B cell (primary cell): ENCODE data around the gene PLEKHN1. TPM values are rescaled to one million over a fixed set of nuclear protein-coding genes. Genes with fewer than 3 reads are reported as not detected.
"Not testable (repeated sequence)": the region's sequence is repeated elsewhere in the genome, so short reads cannot be mapped to it uniquely, and the experiment has no call there.

Source experiments
- ATAC-seq: fragments of 200-7000 bp; cut with Tn5 transposase; one replicate; pipeline ENCODE4 v1.10.0; 2021; ENCODE audit warnings: low read depth, mild to moderate bottlenecking, moderate number of reproducible peaks, moderate library complexity
- CTCF ChIA-PET: fragments of 350-600 bp; sonication (Branson Sonifier 250); formaldehyde crosslinking; loops from one replicate; lab custom pipeline; 2021; ENCODE audit warnings: antibody characterized with exemption, inconsistent platforms; lab: Charles Lee
- POLR2A ChIA-PET: fragments of 350-600 bp; sonication (Branson Sonifier 250); formaldehyde crosslinking; loops from one replicate; lab custom pipeline; 2021; ENCODE audit warnings: antibody characterized with exemption; lab: Charles Lee
- DNase-seq: peaks from one replicate; pipeline ENCODE4 v3.0.0; 2013
- H2AFZ ChIP-seq: 2 replicates; pipeline ENCODE4 v1.6.1; 2012; ENCODE audit warnings: mild to moderate bottlenecking, low read depth, low read length; ENCODE audit not compliant: insufficient read depth, poor library complexity, severe bottlenecking
- H3K27ac ChIP-seq, 2 donors: 1 replicate in 1 of 2; 2 replicates in 1 of 2; pipeline ENCODE4 v1.5.1; 2012 to 2013; ENCODE audit warnings: low read length in 2 of 2, mild to moderate bottlenecking in 2 of 2, moderate library complexity in 1 of 2
- H3K27me3 ChIP-seq, 4 experiments: fragments of 200-600 bp in 1 of 4; sonication (generic) in 1 of 4; replicated peaks in 1 of 4; 1 replicate in 2 of 4; 2 replicates in 2 of 4; pipeline versions ENCODE4 v1.6.1 to v1.7.0; 2013 to 2016; ENCODE audit warnings: low read length in 3 of 4, mild to moderate bottlenecking in 2 of 4, mixed read lengths in 1 of 4, moderate library complexity in 1 of 4; ENCODE audit not compliant: insufficient read depth in 4 of 4, control insufficient read depth in 3 of 4; ENCODE audit errors: control extremely low read depth in 1 of 4
- H3K36me3 ChIP-seq, 2 experiments: replicated peaks in 1 of 2; 1 replicate in 1 of 2; 2 replicates in 1 of 2; pipeline versions ENCODE4 v1.6.1 to v1.7.1; 2013; ENCODE audit warnings: low read length in 1 of 2; ENCODE audit not compliant: insufficient read depth in 2 of 2, control insufficient read depth in 1 of 2; ENCODE audit errors: control extremely low read depth in 1 of 2, extremely low read depth in 1 of 2
- H3K4me1 ChIP-seq, 2 donors: fragments of 200-600 bp in 1 of 2; sonication (generic) in 1 of 2; 1 replicate in 1 of 2; 2 replicates in 1 of 2; pipeline versions ENCODE4 v1.5.1 to v1.6.1; 2013 to 2017; ENCODE audit warnings: low read length in 2 of 2; ENCODE audit not compliant: control insufficient read depth in 2 of 2, insufficient read depth in 2 of 2
- H3K4me2 ChIP-seq: replicated peaks from 2 replicates; pipeline ENCODE3; 2012; ENCODE audit warnings: mild to moderate bottlenecking, low read depth, low read length; ENCODE audit not compliant: poor library complexity, severe bottlenecking
- H3K4me3 ChIP-seq, 5 experiments: fragments of 200-600 bp in 1 of 5; sonication (generic) in 1 of 5; 1 replicate in 3 of 5; 2 replicates in 2 of 5; pipeline versions ENCODE4 v1.5.1 to v1.7.0; 2011 to 2016; ENCODE audit warnings: low read length in 4 of 5, mild to moderate bottlenecking in 4 of 5, low read depth in 2 of 5, control low read depth in 1 of 5, moderate library complexity in 1 of 5; ENCODE audit not compliant: insufficient read depth in 1 of 5; ENCODE audit errors: control extremely low read depth in 1 of 5, extremely low read depth in 1 of 5
- H3K79me2 ChIP-seq: fragments of 200-600 bp; sonication (generic); one replicate; pipeline ENCODE4 v1.6.0; 2016; ENCODE audit warnings: low read length; ENCODE audit not compliant: control insufficient read depth, insufficient read depth
- H3K9ac ChIP-seq: fragments of 200-600 bp; sonication (generic); 2 replicates; pipeline ENCODE4 v1.6.1; 2017; ENCODE audit warnings: mild to moderate bottlenecking, low read length, moderate library complexity
- H3K9me3 ChIP-seq, 3 donors: one replicate each; pipeline versions ENCODE4 v1.6.1 to v1.7.1; 2013; ENCODE audit warnings: low read length in 2 of 3; ENCODE audit not compliant: control insufficient read depth in 2 of 3, insufficient read depth in 1 of 3; ENCODE audit errors: control extremely low read depth in 1 of 3
- H4K20me1 ChIP-seq: 2 replicates; pipeline ENCODE4 v1.6.0; 2012; ENCODE audit warnings: mild to moderate bottlenecking, low read length; ENCODE audit not compliant: insufficient read depth, control insufficient read depth, poor library complexity, severe bottlenecking
- H3K27ac Mint-ChIP-seq: one replicate; pipeline ENCODE4 v1.8.0; 2021; ENCODE audit warnings: mixed read lengths
- H3K27me3 Mint-ChIP-seq: one replicate; pipeline ENCODE4 v1.8.0; 2021; ENCODE audit warnings: mixed read lengths
- H3K4me1 Mint-ChIP-seq: one replicate; pipeline ENCODE4 v1.8.0; 2021; ENCODE audit warnings: mixed read lengths
- H3K4me3 Mint-ChIP-seq: one replicate; pipeline ENCODE4 v1.8.0; 2021; ENCODE audit warnings: mixed read lengths
- H3K9me3 Mint-ChIP-seq: one replicate; pipeline ENCODE4 v1.8.0; 2022; ENCODE audit warnings: mixed read lengths; ENCODE audit not compliant: insufficient read depth
- EZH2 ChIP-seq: IDR thresholded peaks from 2 replicates; pipeline ENCODE4 v1.6.1; 2012; ENCODE audit warnings: borderline replicate concordance, low read depth, mild to moderate bottlenecking, moderate library complexity, low read length; ENCODE audit not compliant: insufficient read depth, poor library complexity, severe bottlenecking
- WGBS: methylation state at CpG from one replicate; pipeline ENCODE4 v1.1.5; 2013; ENCODE audit warnings: missing lambda C conversion rate; ENCODE audit not compliant: insufficient coverage; 5-methylcytosine and 5-hydroxymethylcytosine counted together
- intact Hi-C: fragments of 100-400 bp; cut with micrococcal nuclease; formaldehyde crosslinking; loops from one replicate; pipeline ENCODE4 v1.10.0; 2022
- polyA plus RNA-seq: library from polyadenylated mRNA; depleted of rRNA; stranded (reverse); fragments of >200 nt; gene quantifications from 2 replicates; pipeline ENCODE4 v1.2.3, GENCODE V29; 2012
- total RNA-seq, 2 donors: library from RNA; stranded (reverse); fragments of 120-200 nt in 1 of 2; gene quantifications; 1 replicate in 1 of 2; 2 replicates in 1 of 2; pipeline versions ENCODE4 v1.2.3 to v1.2.4, GENCODE V29; 2013 to 2022
- TF ChIP-seq, protein P1 (sequence below): fragments of 200-600 bp; IDR thresholded peaks from one replicate; pipeline ENCODE4 v1.8.0; 2022; ENCODE audit warnings: antibody characterized with exemption, mild to moderate bottlenecking

Gene PLEKHN1
- total and polyA plus RNA-seq, 2 donors (not counting 1 experiment from before 2014, with no cell fraction given): 0.36 to 1.1 TPM

DNA sequence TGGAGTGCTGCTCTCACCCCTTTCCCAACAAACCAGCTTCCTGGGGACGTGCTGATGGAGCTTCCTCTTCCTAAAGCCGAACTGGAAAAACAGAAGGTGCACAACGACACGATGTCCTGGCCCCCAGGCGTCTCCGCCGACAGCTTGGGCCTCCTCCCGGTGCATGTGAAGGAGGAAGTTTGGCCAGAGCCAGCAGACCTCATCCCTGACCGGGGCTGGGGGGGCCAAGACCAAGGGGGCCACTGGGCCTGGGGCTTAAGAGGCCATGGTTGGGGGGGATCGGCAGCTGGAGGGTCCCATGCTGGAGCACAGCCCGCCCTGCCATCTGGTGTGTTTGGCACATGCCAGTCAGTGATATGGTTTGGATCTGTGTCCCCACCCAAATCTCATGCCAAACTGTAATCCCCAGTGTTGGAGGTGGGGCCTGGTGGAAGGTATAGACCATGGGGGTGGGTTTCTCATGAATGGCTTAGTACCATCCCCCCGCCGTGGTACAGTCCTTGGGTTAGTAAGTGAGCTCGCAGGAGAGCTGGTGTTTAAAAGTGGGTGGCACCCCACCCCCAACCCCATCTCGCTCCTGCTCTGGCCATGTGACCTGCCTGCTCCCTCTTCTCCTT lies 27.2 kb downstream of the PLEKHN1 start:
- Mint-ChIP-seq H3K27ac (no peak overlapping the region), H3K4me1 (peaks cover 4% of the 10 kb centered on the region), H3K9me3 (no peaks in the 10 kb centered on the region), H3K27me3 (peaks cover 39% of the 10 kb centered on the region), H3K4me3 (no peak overlapping the region)
- Histone ChIP-seq H3K4me1 (peaks cover 7 to 12% of the 10 kb centered on the region in 2 donors), H3K4me2 (no peak overlapping the region), H3K9ac (no peak overlapping the region), H3K4me3 (no peak overlapping the region), H4K20me1 (no peaks in the 10 kb centered on the region), H3K27ac (no peak overlapping the region), H3K9me3 (peaks cover 0 to 26% (median 3%) of the 10 kb centered on the region in 3 donors), H3K79me2 (no peaks in the 10 kb centered on the region), H3K27me3 (peaks cover 0 to 47% (median 14%) of the 10 kb centered on the region in 4 experiments), H3K36me3 (no peaks in the 10 kb centered on the region), H2AFZ (no peak overlapping the region)
- intact Hi-C loops: no loop called here
- WGBS: 64% methylated on average over 9 of the region's 15 CpGs
- ChIA-PET CTCF (interaction anchor here (2.4 kb wide), 1 partner anchor 9 kb away, joined by 9 read pairs; no protein-coding TSS in a partner anchor), POLR2A (no interaction called here)
- ATAC-seq: no peak
- DNase-seq: no peak
- TF ChIP-seq, protein P1, sequence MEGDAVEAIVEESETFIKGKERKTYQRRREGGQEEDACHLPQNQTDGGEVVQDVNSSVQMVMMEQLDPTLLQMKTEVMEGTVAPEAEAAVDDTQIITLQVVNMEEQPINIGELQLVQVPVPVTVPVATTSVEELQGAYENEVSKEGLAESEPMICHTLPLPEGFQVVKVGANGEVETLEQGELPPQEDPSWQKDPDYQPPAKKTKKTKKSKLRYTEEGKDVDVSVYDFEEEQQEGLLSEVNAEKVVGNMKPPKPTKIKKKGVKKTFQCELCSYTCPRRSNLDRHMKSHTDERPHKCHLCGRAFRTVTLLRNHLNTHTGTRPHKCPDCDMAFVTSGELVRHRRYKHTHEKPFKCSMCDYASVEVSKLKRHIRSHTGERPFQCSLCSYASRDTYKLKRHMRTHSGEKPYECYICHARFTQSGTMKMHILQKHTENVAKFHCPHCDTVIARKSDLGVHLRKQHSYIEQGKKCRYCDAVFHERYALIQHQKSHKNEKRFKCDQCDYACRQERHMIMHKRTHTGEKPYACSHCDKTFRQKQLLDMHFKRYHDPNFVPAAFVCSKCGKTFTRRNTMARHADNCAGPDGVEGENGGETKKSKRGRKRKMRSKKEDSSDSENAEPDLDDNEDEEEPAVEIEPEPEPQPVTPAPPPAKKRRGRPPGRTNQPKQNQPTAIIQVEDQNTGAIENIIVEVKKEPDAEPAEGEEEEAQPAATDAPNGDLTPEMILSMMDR: no peak
- no peak for TF ChIP-seq EZH2

DNA sequence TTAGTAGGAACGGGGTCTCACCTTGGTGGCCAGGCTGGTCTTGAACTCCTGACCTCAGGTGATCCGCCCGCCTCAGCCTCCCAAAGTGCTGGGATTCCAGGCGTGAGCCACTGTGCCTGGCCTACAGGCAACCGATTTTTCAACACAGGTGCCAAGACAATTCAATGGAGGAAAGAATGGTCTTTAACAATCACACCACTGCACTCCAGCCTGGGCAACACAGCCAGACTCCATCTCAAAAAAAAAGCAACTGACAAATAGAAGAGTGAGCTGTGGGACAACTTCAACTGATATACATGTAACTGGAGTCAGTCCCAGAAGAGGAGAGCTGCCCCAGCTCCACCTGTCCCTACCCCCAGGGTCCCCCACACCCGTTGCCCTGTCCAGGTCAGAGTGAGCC lies 28.3 kb downstream of the PLEKHN1 start:
- H3K27ac ChIP-seq, H3K4me2 ChIP-seq, H3K79me2 ChIP-seq, H3K9me3 Mint-ChIP-seq, H3K4me3 Mint-ChIP-seq, ATAC-seq, H3K4me1 Mint-ChIP-seq, intact Hi-C loops, H3K36me3 ChIP-seq, H2AFZ ChIP-seq, DNase-seq, H4K20me1 ChIP-seq, H3K27ac Mint-ChIP-seq, H3K4me3 ChIP-seq, POLR2A ChIA-PET, H3K9ac ChIP-seq: not testable (repeated sequence)
- CTCF ChIA-PET: interaction anchor here (2.4 kb wide), 1 partner anchor 10 kb away, joined by 9 read pairs; no protein-coding TSS in a partner anchor
- Histone ChIP-seq H3K9me3 (peaks cover 0 to 28% (median 3%) of the 10 kb centered on the region in 3 donors), H3K4me1 (peaks cover 14 to 18% of the 10 kb centered on the region in 2 donors), H3K27me3 (peaks cover 0 to 52% (median 15%) of the 10 kb centered on the region in 4 experiments)
- WGBS: 81% methylated on average over 4 of the region's 6 CpGs
- peaks cover 35% of the 10 kb centered on the region for H3K27me3 Mint-ChIP-seq
